Measurements from ENCODE around the gene NR6A1.

NR6A1 gene

DNA sequence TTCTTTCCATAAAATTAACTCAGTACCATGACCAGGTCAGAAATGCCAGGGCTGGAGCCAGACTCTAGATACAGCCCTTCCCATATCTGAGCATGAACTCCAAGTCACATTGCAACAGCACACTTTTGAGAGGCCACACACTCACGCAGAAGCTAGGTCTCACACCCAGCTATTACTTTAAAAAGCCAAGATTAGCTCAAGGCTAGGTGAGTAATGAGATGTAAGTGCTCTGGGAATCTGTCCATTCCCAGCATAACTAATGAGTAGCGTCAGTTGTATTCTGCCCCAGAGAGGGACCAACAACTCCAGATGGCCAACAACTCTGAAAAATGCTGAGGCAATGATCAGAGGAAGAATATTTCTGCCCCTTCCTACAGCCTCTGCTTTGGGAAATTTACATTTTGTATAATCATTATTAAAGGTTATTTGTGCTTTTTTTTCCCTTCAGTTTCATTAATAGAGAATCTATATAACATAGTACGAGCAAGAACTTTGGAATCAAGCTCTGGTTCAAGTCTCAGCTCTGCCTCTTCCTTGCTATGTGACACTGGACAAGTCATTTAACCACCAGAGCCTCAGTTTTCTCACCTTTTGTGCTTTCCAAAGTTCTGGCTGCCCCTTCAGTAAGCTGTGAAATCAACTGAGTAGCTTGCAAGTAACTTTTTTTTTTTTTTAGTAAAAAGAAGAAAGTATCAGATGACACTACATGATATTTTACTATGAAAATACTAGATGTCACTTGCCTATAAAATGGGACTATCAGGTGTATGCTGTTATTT lies 118.3 kb downstream of the NR6A1 start:
- Mint-ChIP-seq H3K4me1 (peaks cover 5% of the 10 kb centered on the region), H3K9me3 (no peaks in the 10 kb centered on the region), H3K27ac (no peak overlapping the region), H3K27me3 (no peaks in the 10 kb centered on the region), H3K36me3 (ENCODE audit: low read depth) (no peaks in the 10 kb centered on the region), H3K4me3 (no peak overlapping the region)
- DNase-seq (no peak), ATAC-seq (no peak)

DNA sequence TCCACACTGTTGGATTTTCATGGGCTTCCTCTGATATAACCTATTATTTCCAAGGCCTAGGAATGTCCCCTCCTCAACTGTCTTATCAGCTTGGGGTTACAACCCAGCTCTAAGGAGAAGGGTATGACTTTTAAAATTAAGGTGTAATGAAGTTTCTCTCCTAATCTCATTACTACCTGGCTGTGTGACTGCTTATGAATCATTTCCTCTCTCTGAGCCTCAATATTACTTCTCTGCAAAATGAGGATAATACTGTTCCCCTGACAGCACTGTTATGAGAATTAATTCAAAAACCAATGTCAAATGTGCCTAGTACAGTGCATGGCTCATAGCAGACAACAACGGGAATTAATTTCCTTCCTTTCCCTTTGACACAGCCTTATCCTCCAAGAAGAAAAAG lies 118.9 kb downstream of the NR6A1 start:
- Mint-ChIP-seq H3K9me3 (no peaks in the 10 kb centered on the region), H3K4me3 (no peak overlapping the region), H3K36me3 (ENCODE audit: low read depth) (no peaks in the 10 kb centered on the region), H3K4me1 (peaks cover 3% of the 10 kb centered on the region), H3K27me3 (no peaks in the 10 kb centered on the region), H3K27ac (no peak overlapping the region)
- no peak for ATAC-seq
- DNase-seq: no peak

DNA sequence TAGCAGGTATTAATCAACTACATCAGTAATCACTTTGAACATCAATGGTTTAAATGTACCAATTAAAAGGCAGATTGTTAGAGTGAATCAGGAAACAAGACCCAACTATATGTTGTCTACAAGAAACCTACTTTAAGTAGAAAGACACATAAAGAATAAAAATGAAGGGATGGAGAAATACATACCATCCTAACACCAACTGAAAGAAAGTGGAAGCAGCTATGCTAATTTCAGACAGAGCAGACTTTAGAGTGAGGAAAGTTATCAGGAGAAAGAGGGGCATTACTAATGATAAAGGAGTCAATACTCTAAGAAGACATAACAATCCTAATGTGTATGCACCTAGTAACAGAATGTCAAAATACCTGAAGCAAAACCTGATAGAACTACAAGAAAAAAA lies 125.8 kb downstream of the NR6A1 start:
- Mint-ChIP-seq H3K9me3 (peaks cover 6% of the 10 kb centered on the region), H3K4me1 (no peaks in the 10 kb centered on the region), H3K4me3 (no peak overlapping the region), H3K36me3 (ENCODE audit: low read depth) (no peaks in the 10 kb centered on the region), H3K27ac (no peak overlapping the region), H3K27me3 (no peaks in the 10 kb centered on the region)
- no peak for DNase-seq
- no peak for ATAC-seq

DNA sequence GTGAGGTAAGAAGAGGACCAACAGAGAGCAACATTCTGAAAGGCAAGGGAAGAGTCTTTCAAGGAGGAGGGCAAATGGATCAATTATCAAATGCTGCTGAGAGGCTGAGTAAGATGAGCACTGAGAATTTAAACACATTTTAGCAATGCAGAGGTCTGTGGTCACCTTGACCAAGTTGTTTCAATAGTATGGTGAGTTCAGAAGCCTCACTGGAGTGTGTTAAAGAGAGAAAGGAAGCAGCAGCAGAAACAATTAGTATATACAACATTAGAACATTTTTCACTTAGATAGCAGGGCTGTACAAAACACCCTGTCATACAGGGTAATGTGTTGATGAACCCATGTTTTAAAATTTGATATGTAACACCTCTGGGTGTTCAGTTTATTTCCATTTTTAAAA lies 131.5 kb downstream of the NR6A1 start:
- H3K36me3 Mint-ChIP-seq (ENCODE audit: low read depth): no peaks in the 10 kb centered on the region
- DNase-seq (no peak), ATAC-seq (no peak)
- H3K4me1 Mint-ChIP-seq: no peaks in the 10 kb centered on the region
- H3K9me3 Mint-ChIP-seq: no peaks in the 10 kb centered on the region
- H3K4me3 Mint-ChIP-seq: no peak overlapping the region
- no peak overlapping the region for H3K27ac Mint-ChIP-seq
- H3K27me3 Mint-ChIP-seq: peaks cover 3% of the 10 kb centered on the region

DNA sequence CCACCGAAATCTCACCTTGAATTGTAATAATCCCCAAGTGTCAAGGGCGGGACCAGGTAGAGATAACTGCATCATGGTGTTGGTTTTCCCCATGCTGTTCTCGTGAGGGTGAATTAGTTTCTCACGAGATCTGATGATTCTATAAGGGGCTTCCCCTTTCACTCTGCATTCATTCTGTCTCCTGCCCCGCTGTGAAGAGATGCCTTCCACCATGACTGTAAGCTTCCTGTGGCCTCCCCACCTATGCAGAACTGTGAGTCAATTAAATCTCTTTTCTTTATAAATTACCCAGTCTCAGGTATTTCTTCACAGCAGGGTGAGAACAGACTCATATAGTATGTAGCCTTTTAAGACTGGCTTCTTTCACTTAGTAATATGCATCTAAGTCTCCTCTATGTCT lies 135.8 kb downstream of the NR6A1 start:
- no peak overlapping the region for H3K27ac Mint-ChIP-seq
- no peak for DNase-seq
- H3K36me3 Mint-ChIP-seq (ENCODE audit: low read depth): no peaks in the 10 kb centered on the region
- no peak overlapping the region for H3K4me3 Mint-ChIP-seq
- peaks cover 5% of the 10 kb centered on the region for H3K27me3 Mint-ChIP-seq
- H3K9me3 Mint-ChIP-seq: no peaks in the 10 kb centered on the region
- no peak for ATAC-seq
- no peaks in the 10 kb centered on the region for H3K4me1 Mint-ChIP-seq

DNA sequence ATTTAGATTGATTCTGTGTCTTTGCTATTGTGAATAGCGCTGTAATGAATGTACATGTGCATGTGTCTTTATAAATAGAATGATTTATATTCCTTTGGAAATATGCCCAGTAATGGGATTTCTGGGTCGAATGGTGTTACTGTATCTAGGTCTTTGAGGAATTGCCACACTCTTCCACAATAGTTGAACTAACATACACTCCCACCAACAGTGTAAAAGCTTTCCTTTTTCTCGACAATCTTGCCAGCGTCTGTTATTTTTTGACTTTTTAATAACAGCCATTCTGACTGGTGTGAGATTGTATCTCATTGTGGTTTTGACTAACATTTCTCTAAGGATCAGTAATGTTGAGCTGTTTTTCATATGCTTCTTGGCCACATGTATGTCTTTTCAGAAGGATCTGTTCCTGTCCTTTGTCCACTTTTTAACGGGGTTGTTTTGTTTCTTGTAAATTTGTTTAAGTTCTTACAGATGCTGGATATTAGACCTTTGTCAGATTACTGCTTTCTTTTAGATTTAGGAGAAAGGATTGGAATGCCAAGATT lies 139.0 kb downstream of the NR6A1 start:
- ATAC-seq: no peak

DNA sequence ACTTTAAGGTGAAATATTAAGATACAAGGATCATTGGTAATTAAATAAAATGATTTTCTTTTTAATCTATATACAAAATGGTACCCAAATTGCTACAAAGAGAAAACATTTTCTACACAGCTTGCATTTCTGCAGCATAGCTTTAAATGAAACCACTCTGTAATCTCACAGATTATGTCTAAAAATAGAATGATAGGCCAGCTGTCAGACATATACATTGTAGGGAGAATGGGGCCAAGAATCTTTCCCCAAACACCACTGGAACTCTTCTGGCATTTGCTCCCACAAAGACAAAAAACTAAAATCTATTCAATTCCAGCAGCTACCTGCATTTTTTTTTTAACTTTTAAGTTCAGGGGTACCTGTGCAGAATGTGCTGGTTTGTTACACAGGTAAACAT lies 139.8 kb downstream of the NR6A1 start:
- Mint-ChIP-seq H3K4me1 (no peaks in the 10 kb centered on the region), H3K9me3 (no peaks in the 10 kb centered on the region), H3K27me3 (peaks cover 5% of the 10 kb centered on the region), H3K27ac (no peak overlapping the region), H3K4me3 (no peak overlapping the region), H3K36me3 (ENCODE audit: low read depth) (no peaks in the 10 kb centered on the region)
- DNase-seq (no peak), ATAC-seq (no peak)

More for the DNA sequence above, 139.0 kb downstream of the NR6A1 start:
- no peak overlapping the region for H3K4me3 Mint-ChIP-seq
- H3K36me3 Mint-ChIP-seq (ENCODE audit: low read depth): no peaks in the 10 kb centered on the region
- H3K9me3 Mint-ChIP-seq: no peaks in the 10 kb centered on the region
- H3K27ac Mint-ChIP-seq: no peak overlapping the region
- H3K4me1 Mint-ChIP-seq: no peaks in the 10 kb centered on the region
- H3K27me3 Mint-ChIP-seq: peaks cover 5% of the 10 kb centered on the region
- DNase-seq: no peak

DNA sequence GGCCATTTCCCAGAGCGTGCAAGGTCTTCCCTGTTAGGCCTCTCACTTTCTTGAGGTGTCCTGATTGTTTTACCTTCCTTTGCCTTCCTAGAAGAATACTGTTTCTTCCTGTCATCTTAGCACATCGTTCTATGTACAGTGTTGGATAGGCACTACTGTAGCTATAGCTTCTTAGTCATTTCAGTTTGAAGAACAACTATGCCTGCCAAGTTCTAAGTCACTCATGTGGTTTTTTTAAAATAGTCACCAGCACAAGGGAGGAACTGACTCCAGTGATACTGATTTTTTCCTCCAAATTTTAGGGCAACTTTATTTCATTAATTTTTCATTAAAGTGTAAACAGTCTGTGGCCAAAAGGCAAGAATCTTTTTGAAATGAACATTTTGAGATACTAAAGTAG lies 141.5 kb downstream of the NR6A1 start:
- H3K4me1 Mint-ChIP-seq: no peaks in the 10 kb centered on the region
- no peak overlapping the region for H3K27ac Mint-ChIP-seq
- no peak for ATAC-seq
- H3K9me3 Mint-ChIP-seq: no peaks in the 10 kb centered on the region
- no peak overlapping the region for H3K4me3 Mint-ChIP-seq
- no peak for DNase-seq
- no peaks in the 10 kb centered on the region for H3K36me3 Mint-ChIP-seq (ENCODE audit: low read depth)
- peaks cover 2% of the 10 kb centered on the region for H3K27me3 Mint-ChIP-seq

DNA sequence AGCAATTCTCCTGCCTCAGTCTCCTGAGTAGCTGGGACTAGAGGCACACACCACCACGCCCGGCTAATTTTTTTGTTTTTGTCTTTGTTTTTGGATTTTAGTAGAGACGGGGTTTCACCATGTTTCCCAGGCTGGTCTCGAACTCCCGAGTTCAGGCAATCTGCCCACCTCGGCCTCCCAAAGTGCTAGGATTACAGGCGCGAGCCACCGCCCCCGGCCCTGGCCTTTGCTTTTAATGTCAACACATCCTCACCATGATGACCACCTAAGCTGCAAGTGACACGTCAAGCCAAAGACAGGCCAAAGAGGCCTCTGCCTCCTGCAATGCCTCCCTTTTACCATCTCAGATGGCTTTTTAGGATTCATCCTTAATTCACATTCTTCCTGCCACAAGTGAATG lies 142.4 kb downstream of the NR6A1 start:
- DNase-seq (no peak), ATAC-seq (no peak)
- peaks cover 2% of the 10 kb centered on the region for H3K27me3 Mint-ChIP-seq
- no peak overlapping the region for H3K4me3 Mint-ChIP-seq
- H3K27ac Mint-ChIP-seq: no peak overlapping the region
- H3K9me3 Mint-ChIP-seq: no peaks in the 10 kb centered on the region
- H3K36me3 Mint-ChIP-seq (ENCODE audit: low read depth): no peaks in the 10 kb centered on the region
- H3K4me1 Mint-ChIP-seq: no peaks in the 10 kb centered on the region

DNA sequence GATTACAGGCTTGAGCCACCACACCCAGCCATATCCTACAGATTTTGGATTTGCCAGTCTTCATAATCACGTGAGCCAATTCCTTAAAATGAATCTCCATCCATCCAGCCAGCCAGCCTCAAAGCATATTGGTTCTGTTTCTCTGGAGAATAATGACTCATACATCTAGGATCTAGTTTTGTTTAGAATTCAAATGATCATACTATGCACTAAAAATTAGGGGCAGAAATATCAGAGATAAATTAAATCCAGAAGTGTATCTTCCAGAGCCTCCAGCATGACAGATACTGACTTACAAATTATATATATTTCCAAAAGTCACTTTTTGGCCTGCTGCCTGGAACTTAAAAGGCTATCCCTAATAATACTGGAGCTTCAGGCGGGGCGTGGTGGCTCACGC lies 144.8 kb downstream of the NR6A1 start:
- Mint-ChIP-seq H3K9me3 (no peaks in the 10 kb centered on the region), H3K4me3 (no peak overlapping the region), H3K27me3 (peaks cover 2% of the 10 kb centered on the region), H3K27ac (no peak overlapping the region), H3K36me3 (ENCODE audit: low read depth) (no peaks in the 10 kb centered on the region), H3K4me1 (no peaks in the 10 kb centered on the region)
- ATAC-seq: no peak
- DNase-seq: no peak

DNA sequence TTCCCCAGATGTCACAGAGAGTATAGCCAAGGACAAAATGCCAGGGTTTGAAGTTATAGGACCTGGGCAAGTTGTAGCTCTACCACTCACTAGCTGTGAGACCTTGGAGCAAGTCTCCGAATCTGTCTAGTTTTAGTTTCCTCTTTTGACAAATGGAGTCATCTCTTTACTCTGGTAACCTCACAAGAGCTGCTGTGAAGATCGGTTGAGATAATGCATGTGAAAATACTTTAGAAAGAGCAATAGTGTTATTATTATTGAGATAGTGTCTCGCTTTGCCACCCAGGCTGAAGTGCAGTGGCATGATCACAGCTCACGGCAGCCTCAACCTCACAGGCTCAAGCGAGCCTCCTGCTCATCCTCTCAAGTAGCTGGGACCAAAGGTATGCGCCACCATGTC lies 146.0 kb downstream of the NR6A1 start:
- no peaks in the 10 kb centered on the region for H3K36me3 Mint-ChIP-seq (ENCODE audit: low read depth)
- no peak for ATAC-seq
- H3K9me3 Mint-ChIP-seq: no peaks in the 10 kb centered on the region
- no peak overlapping the region for H3K4me3 Mint-ChIP-seq
- DNase-seq: no peak
- H3K4me1 Mint-ChIP-seq: no peaks in the 10 kb centered on the region
- peaks cover 2% of the 10 kb centered on the region for H3K27me3 Mint-ChIP-seq
- no peak overlapping the region for H3K27ac Mint-ChIP-seq

DNA sequence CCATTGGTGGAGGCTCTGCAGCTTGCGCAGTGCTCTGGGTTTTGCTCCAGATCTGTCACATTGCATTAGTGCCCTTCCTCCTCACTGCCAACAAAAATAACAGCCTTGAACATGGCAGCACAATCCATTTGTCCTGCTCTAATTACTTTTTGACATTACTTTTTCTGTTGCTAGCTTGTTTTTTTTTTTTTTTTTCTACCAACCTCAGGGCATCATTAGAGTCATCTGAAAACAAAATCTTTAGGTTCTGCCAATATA lies 146.4 kb downstream of the NR6A1 start:
- ATAC-seq (no peak), DNase-seq (no peak)
- no peaks in the 10 kb centered on the region for H3K9me3 Mint-ChIP-seq
- H3K36me3 Mint-ChIP-seq (ENCODE audit: low read depth): no peaks in the 10 kb centered on the region
- H3K4me3 Mint-ChIP-seq: no peak overlapping the region
- H3K27ac Mint-ChIP-seq: no peak overlapping the region
- H3K4me1 Mint-ChIP-seq: no peaks in the 10 kb centered on the region
- peaks cover 2% of the 10 kb centered on the region for H3K27me3 Mint-ChIP-seq

DNA sequence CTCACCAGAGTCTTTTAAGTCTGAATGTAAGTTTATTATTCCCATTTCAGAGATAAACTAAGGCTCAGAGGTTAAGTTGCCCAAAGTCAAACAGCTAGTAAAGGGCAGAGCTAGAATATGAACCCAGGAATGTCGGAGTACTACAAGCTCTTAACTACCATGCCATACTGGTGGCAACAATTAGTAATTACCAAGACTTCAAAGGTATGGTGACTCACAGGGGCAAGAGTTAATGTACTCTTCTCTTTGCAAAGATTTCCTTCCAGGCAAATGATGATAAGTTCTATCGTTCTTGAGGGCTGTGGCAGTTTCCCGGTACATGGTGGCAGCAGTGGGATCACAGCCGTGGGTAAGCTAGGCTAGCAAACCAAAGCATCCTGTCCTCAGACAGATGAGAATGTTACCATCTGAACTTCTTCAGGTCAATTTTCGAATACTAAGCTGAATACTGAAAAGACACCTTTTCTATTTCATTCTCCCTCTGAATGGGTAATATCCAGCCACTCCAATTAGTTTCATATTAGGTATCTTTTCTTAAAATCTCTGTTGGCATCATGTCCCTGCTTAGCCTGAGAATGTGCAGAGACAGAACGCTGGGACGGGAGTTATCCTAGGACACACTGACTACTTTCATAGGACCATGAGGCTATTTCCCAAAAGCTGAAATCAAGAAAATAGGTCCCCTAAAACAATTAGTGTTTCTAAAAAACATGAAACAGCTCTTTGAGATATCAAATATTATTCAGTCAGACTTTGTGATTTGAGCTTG lies 147.0 kb downstream of the NR6A1 start:
- H3K9me3 Mint-ChIP-seq: no peaks in the 10 kb centered on the region
- DNase-seq: no peak
- H3K36me3 Mint-ChIP-seq (ENCODE audit: low read depth): no peaks in the 10 kb centered on the region
- no peak overlapping the region for H3K27ac Mint-ChIP-seq
- no peak overlapping the region for H3K4me3 Mint-ChIP-seq
- no peak for ATAC-seq
- H3K4me1 Mint-ChIP-seq: no peaks in the 10 kb centered on the region
- H3K27me3 Mint-ChIP-seq: peaks cover 2% of the 10 kb centered on the region

DNA sequence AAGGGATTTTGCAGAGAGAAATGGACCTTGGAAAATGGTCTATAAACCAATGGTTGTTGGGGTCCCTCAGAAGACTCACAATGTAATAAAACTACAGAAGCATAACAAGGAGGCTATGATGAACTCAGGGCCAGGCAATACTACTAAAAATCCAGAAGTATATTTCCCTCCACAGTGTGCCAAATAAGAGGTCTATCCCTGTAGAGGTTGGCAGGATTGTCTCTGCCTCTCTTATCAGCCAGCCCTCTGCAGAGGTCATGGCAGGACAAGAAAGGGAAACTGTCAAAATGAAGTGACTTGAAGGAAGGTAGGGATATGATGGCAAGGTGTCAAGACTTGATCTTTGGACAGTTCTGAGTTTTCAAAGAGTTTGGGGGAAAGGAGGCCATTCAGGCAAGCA lies 148.2 kb downstream of the NR6A1 start:
- ATAC-seq (no peak), DNase-seq (no peak)
- Mint-ChIP-seq H3K9me3 (no peaks in the 10 kb centered on the region), H3K27me3 (peaks cover 2% of the 10 kb centered on the region), H3K27ac (no peak overlapping the region), H3K36me3 (ENCODE audit: low read depth) (no peaks in the 10 kb centered on the region), H3K4me1 (no peaks in the 10 kb centered on the region), H3K4me3 (no peak overlapping the region)
